GM12801 (cell line): ENCODE measurements around the gene TSPAN33.

ENCODE experiments used
- TF ChIP-seq, protein P1 (sequence below): IDR thresholded peaks from one replicate; pipeline ENCODE4 v1.5.1; 2011; ENCODE audit warnings: control low read depth; ENCODE audit not compliant: insufficient read length; ENCODE audit errors: extremely low read depth

Gene TSPAN33

DNA sequence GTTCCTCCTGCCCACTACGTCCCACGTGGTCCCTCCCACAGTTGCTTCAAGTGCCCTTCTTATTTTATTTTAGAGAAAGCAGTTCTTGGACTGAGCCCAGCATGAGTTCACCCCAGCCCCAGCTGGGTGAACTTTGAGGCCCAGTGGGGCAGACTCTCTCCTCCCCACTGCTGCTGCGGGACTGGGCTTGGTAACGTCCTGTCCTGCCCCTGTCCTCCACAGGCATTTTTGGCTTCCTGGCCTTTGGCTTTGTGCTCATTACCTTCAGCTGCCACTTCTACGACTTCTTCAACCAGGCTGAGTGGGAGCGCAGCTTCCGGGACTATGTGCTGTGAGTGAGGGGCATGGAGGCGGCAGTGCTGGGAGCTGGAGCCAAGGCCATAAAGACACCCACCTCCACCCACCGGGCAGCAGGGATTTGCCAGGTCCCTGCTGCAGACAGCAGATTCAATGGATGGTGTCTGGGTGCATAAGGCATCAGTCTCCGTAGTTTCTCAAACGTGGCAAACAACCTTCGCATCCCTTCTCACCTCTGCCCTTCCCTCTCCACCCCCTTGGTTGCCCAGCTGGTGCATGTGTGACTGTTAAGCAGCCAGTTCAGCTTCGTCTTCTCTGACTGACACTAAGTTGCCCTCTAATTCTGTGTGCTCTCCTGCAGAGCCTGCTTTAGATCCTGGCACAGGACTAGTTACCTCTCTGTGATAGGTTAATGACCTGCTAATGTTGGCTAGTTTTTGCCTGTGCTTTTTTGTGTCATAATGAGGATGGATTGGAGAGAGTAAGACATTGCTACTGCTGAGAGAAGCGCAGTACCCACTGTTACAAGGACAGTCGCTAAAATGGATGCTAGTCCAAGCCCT, 64.8 kb downstream of the TSPAN33 start:
- TF ChIP-seq, protein P1, sequence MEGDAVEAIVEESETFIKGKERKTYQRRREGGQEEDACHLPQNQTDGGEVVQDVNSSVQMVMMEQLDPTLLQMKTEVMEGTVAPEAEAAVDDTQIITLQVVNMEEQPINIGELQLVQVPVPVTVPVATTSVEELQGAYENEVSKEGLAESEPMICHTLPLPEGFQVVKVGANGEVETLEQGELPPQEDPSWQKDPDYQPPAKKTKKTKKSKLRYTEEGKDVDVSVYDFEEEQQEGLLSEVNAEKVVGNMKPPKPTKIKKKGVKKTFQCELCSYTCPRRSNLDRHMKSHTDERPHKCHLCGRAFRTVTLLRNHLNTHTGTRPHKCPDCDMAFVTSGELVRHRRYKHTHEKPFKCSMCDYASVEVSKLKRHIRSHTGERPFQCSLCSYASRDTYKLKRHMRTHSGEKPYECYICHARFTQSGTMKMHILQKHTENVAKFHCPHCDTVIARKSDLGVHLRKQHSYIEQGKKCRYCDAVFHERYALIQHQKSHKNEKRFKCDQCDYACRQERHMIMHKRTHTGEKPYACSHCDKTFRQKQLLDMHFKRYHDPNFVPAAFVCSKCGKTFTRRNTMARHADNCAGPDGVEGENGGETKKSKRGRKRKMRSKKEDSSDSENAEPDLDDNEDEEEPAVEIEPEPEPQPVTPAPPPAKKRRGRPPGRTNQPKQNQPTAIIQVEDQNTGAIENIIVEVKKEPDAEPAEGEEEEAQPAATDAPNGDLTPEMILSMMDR = no peak

DNA sequence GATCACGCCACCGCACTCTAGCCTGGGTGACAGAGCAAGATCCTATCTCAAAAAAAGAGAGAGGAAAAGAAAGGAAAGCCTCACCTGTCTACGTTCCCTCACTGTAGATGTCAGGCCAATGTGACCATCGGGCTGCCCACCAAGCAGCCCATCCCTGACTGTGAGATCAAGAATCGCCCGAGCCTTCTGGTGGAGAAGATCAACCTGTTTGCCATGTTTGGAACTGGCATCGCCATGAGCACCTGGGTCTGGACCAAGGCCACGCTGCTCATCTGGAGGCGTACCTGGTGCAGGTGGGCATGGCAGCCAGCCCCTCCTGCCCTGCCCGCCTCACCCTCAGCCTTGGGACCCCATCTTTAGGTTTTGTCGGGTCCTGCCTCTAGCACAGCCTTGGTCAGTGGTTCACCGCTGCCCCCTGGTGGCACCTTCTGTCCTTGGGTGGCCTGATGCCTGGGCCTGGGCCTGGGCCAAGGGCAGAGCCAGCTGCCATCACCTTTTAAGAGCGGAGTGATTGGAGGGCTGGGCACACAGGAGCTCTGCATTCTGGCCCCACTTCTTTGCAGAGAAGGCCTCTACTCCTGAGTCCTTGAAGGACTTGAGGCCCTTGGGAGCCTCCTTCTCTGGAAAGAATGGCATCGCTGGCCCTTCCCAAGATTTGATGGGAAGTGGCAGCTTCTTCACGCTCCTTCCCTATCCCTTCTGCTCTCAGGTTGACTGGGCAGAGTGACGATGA, 65.9 kb downstream of the TSPAN33 start:
- TF ChIP-seq, protein P1 = no peak

GRCh38 chr7:129210989-129211312, 66.4 kb downstream of the TSPAN33 start:
- TF ChIP-seq, protein P1 = no peak

DNA sequence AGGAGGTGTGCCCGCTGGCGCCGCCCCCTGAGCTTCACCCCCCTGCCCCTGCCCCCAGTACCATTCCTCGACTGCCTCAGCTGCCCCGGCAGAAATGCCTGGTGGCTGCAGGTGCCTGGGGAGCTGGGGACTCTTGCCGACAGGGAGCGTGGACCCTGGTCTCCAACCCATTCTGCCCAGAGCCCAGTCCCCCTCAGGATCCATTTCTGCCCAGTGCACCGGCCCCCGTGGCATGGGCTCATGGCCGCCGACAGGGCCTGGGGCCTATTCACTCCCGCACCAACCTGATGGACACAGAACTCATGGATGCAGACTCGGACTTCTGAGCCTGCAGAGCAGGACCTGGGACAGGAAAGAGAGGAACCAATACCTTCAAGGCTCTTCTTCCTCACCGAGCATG, 67.6 kb downstream of the TSPAN33 start:
- TF ChIP-seq, protein P1 = no peak

- TF ChIP-seq, protein P1 = no peak
These were observed 68.1 kb downstream of the TSPAN33 start for GRCh38 chr7:129212596-129212995.

- TF ChIP-seq, protein P1 = no peak
These were observed 69.3 kb downstream of the TSPAN33 start for GRCh38 chr7:129213828-129214227.

GRCh38 chr7:129218514-129219062, 74.1 kb downstream of the TSPAN33 start:
- TF ChIP-seq, protein P1 = no peak
